SK-N-MC (cell line): ENCODE results near the gene ZNF692.

ENCODE experiments used
- EZH2 ChIP-seq: fragments of 200-600 bp; sonication (generic); IDR thresholded peaks from one replicate; pipeline ENCODE4 v1.6.1; 2017; ENCODE audit warnings: antibody characterized with exemption
- POLR2AphosphoS5 ChIP-seq: IDR thresholded peaks from 2 replicates; pipeline ENCODE4 v1.6.1; 2012; ENCODE audit warnings: mild to moderate bottlenecking, low read depth, low read length, borderline replicate concordance

DNA sequence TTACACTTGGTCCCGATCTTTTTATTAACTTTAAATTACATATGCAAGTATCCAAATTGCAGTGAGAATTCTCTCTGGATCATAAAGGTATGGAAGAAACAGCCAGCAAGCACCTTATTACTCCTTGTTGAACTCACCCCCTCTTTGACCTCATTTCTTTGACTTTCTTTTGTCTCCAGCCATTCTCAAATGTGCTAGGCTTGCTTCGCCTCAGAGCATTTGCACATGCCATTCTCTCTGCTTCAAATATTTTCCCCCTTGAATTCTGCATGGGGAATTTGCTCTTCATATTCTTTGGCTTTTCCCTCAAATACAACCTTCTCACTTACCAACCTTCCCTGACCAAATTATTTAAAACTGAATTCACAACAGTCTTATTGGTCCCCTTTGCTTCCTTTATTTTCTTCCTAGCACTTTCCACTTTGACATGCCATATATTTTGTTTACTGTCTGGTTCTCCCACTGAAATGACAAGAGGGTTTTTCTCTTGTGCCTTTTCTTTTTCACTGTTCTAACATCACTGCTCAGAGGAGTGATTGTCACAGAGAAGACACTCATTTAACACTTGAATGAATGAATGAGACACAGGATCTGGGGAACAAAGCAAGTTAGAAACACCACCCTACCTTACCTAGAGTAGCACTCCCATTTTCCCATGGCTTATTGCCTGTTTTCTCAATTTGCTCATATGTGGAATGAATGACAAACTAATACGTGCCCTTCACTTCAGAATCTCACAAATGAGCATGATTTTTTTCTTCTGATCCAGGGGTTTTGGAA is 45.7 kb upstream of the ZNF692 start:
- TF ChIP-seq POLR2AphosphoS5 (no peak), EZH2 (no peak)
